NB4 (cell line): ENCODE measurements around the gene INPP5A.

Experiments used
- POLR2A ChIP-seq: IDR thresholded peaks from 2 replicates; pipeline ENCODE4 v1.6.1; 2011; ENCODE audit warnings: mild to moderate bottlenecking; ENCODE audit not compliant: insufficient read length; ENCODE audit errors: extremely low read depth
- TF ChIP-seq, protein P1 (sequence below): IDR thresholded peaks from one replicate; pipeline ENCODE4 v1.5.1; 2012; ENCODE audit warnings: low read depth, low read length
- TF ChIP-seq, protein P2 (sequence below): IDR thresholded peaks from 2 replicates; pipeline ENCODE4 v1.6.1; 2011; ENCODE audit warnings: low read depth, low read length

DNA sequence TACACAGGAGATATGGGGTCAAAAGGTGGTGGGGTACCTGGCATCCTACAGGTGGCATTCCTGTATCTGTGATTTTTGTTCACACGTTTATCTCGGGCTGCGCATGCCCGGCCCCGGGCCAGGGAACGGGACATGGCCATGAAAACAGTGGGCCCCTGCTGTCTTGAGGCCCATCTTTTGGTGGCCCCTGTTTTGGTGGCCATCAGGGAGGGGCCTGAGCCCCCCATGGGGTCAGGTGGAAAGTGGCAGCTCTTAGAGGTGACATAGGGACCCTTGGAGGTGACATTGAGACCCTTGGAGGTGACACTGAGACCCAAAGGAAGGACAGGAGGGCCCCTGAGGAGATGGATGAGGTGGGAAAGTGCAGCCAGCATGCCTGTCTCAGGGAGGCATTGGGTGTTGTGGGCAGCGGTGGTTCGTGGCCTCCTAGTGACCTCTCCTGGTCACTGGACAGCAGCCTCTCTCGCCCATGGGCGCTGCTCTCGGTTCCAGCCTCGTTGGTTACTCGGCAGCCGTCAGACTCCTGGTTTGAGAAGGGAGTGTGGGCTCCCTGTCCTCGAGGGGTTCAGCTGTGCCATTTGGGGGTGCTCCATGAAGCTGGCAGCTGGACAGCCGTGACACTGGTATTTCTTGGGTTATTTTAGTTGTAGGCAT lies 39.9 kb downstream of the INPP5A start:
- TF ChIP-seq, protein P1, sequence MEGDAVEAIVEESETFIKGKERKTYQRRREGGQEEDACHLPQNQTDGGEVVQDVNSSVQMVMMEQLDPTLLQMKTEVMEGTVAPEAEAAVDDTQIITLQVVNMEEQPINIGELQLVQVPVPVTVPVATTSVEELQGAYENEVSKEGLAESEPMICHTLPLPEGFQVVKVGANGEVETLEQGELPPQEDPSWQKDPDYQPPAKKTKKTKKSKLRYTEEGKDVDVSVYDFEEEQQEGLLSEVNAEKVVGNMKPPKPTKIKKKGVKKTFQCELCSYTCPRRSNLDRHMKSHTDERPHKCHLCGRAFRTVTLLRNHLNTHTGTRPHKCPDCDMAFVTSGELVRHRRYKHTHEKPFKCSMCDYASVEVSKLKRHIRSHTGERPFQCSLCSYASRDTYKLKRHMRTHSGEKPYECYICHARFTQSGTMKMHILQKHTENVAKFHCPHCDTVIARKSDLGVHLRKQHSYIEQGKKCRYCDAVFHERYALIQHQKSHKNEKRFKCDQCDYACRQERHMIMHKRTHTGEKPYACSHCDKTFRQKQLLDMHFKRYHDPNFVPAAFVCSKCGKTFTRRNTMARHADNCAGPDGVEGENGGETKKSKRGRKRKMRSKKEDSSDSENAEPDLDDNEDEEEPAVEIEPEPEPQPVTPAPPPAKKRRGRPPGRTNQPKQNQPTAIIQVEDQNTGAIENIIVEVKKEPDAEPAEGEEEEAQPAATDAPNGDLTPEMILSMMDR, result no peak
- TF ChIP-seq, protein P2, sequence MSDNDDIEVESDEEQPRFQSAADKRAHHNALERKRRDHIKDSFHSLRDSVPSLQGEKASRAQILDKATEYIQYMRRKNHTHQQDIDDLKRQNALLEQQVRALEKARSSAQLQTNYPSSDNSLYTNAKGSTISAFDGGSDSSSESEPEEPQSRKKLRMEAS, result no peak
- TF ChIP-seq POLR2A, result no peak
